Measurements from ENCODE around the gene MGAT5B. TPM values are rescaled to one million over a fixed set of nuclear protein-coding genes. Genes with fewer than 3 reads are reported as not detected.
"Not testable (repeated sequence)": the region's sequence is repeated elsewhere in the genome, so short reads cannot be mapped to it uniquely, and the experiment has no call there.

The MGAT5B gene
- total and polyA plus RNA-seq, 2 of the 13 experiments (the other 11 are each of a cell fraction or from before 2014, with no cell fraction given): 0.07 to 0.13 TPM

- TF ChIP-seq, protein P1, sequence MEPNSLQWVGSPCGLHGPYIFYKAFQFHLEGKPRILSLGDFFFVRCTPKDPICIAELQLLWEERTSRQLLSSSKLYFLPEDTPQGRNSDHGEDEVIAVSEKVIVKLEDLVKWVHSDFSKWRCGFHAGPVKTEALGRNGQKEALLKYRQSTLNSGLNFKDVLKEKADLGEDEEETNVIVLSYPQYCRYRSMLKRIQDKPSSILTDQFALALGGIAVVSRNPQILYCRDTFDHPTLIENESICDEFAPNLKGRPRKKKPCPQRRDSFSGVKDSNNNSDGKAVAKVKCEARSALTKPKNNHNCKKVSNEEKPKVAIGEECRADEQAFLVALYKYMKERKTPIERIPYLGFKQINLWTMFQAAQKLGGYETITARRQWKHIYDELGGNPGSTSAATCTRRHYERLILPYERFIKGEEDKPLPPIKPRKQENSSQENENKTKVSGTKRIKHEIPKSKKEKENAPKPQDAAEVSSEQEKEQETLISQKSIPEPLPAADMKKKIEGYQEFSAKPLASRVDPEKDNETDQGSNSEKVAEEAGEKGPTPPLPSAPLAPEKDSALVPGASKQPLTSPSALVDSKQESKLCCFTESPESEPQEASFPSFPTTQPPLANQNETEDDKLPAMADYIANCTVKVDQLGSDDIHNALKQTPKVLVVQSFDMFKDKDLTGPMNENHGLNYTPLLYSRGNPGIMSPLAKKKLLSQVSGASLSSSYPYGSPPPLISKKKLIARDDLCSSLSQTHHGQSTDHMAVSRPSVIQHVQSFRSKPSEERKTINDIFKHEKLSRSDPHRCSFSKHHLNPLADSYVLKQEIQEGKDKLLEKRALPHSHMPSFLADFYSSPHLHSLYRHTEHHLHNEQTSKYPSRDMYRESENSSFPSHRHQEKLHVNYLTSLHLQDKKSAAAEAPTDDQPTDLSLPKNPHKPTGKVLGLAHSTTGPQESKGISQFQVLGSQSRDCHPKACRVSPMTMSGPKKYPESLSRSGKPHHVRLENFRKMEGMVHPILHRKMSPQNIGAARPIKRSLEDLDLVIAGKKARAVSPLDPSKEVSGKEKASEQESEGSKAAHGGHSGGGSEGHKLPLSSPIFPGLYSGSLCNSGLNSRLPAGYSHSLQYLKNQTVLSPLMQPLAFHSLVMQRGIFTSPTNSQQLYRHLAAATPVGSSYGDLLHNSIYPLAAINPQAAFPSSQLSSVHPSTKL (CRISPR knock-in tag; IDR thresholded peaks at IDR 0.05): no peak
- TF ChIP-seq GTF2F1 (IDR thresholded peaks at IDR 0.05; ENCODE audit: low read length) (no peak), HDAC1 (CRISPR knock-in tag; IDR thresholded peaks at IDR 0.05) (no peak)
These were observed 101.5 kb downstream of the MGAT5B start (continued) for GRCh38 chr17:76969598-76970172.

GRCh38 chr17:76970228-76970627, 102.0 kb downstream of the MGAT5B start:
- FAIRE-seq; H3K4me1 ChIP-seq (ENCODE audit: insufficient read depth, low read length); ATAC-seq; H3K9me3 ChIP-seq (ENCODE audit: low read length); in situ Hi-C loops (cut with HindIII; ENCODE audit: extremely low pct_ligation_motif_present, low pct_unique_long_range_greater_than_20kb); H3K9ac ChIP-seq (ENCODE audit: insufficient read depth, low read depth, low read length); H3K27ac ChIP-seq (ENCODE audit: extremely low read length, insufficient read depth, low read length); DNase-seq (ENCODE audit: low spot score); H3K4me2 ChIP-seq (ENCODE audit: low read depth, low read length); intact Hi-C loops (cut with micrococcal nuclease; ENCODE audit: unreplicated experiment); H2AFZ ChIP-seq (ENCODE audit: low read length); H3K36me3 ChIP-seq (replicated peaks in 1 of 2; ENCODE audit: control insufficient read depth in 1 of 2, insufficient read depth in 2 of 2, low read length in 2 of 2); CTCF ChIA-PET (ENCODE audit: low intra/inter-chr PET ratio, low total read pairs); H3K4me3 ChIP-seq (replicated peaks in 1 of 3; ENCODE audit: insufficient read depth in 1 of 3, low read depth in 2 of 3, low read length in 3 of 3); H4K20me1 ChIP-seq (ENCODE audit: insufficient read depth, low read length); BruUV-seq (replicated peaks); H3K79me2 ChIP-seq (ENCODE audit: insufficient read depth, low read length): not testable (repeated sequence)
- WGBS (ENCODE audit: low lambda C conversion rate): 44% methylated on average over 5 of the region's 5 CpGs
- peaks cover 10 to 72% of the 10 kb centered on the region in 2 experiments; a peak in 4 of 5 replicates for H3K27me3 ChIP-seq (ENCODE audit: control insufficient read depth in 1 of 2, insufficient read depth in 2 of 2, low read length in 2 of 2)
- POLR2A ChIA-PET: interaction anchor here (0.6 to 1.1 kb wide), 2 partner anchors 32 to 542 kb away, joined by 3 to 4 read pairs; no protein-coding TSS in a partner anchor

Measured in HepG2 (cell line).